B cell (primary cell): ENCODE measurements around the gene MAGI2. TPM values are rescaled to one million over a fixed set of nuclear protein-coding genes. Genes with fewer than 3 reads are reported as not detected.

ENCODE experiments used
- ATAC-seq: fragments of 200-7000 bp; cut with Tn5 transposase; one replicate; pipeline ENCODE4 v1.10.0; 2021; ENCODE audit warnings: low read depth, mild to moderate bottlenecking, moderate number of reproducible peaks, moderate library complexity
- CTCF ChIA-PET: fragments of 350-600 bp; sonication (Branson Sonifier 250); formaldehyde crosslinking; loops from one replicate; lab custom pipeline; 2021; ENCODE audit warnings: antibody characterized with exemption, inconsistent platforms; lab: Charles Lee
- POLR2A ChIA-PET: fragments of 350-600 bp; sonication (Branson Sonifier 250); formaldehyde crosslinking; loops from one replicate; lab custom pipeline; 2021; ENCODE audit warnings: antibody characterized with exemption; lab: Charles Lee
- DNase-seq: peaks from one replicate; pipeline ENCODE4 v3.0.0; 2013
- H2AFZ ChIP-seq: 2 replicates; pipeline ENCODE4 v1.6.1; 2012; ENCODE audit warnings: mild to moderate bottlenecking, low read depth, low read length; ENCODE audit not compliant: insufficient read depth, poor library complexity, severe bottlenecking
- H3K27ac ChIP-seq, 2 donors: 1 replicate in 1 of 2; 2 replicates in 1 of 2; pipeline ENCODE4 v1.5.1; 2012 to 2013; ENCODE audit warnings: low read length in 2 of 2, mild to moderate bottlenecking in 2 of 2, moderate library complexity in 1 of 2
- H3K27me3 ChIP-seq, 4 experiments: fragments of 200-600 bp in 1 of 4; sonication (generic) in 1 of 4; replicated peaks in 1 of 4; 1 replicate in 2 of 4; 2 replicates in 2 of 4; pipeline versions ENCODE4 v1.6.1 to v1.7.0; 2013 to 2016; ENCODE audit warnings: low read length in 3 of 4, mild to moderate bottlenecking in 2 of 4, mixed read lengths in 1 of 4, moderate library complexity in 1 of 4; ENCODE audit not compliant: insufficient read depth in 4 of 4, control insufficient read depth in 3 of 4; ENCODE audit errors: control extremely low read depth in 1 of 4
- H3K36me3 ChIP-seq, 2 experiments: replicated peaks in 1 of 2; 1 replicate in 1 of 2; 2 replicates in 1 of 2; pipeline versions ENCODE4 v1.6.1 to v1.7.1; 2013; ENCODE audit warnings: low read length in 1 of 2; ENCODE audit not compliant: insufficient read depth in 2 of 2, control insufficient read depth in 1 of 2; ENCODE audit errors: control extremely low read depth in 1 of 2, extremely low read depth in 1 of 2
- H3K4me1 ChIP-seq, 2 donors: fragments of 200-600 bp in 1 of 2; sonication (generic) in 1 of 2; 1 replicate in 1 of 2; 2 replicates in 1 of 2; pipeline versions ENCODE4 v1.5.1 to v1.6.1; 2013 to 2017; ENCODE audit warnings: low read length in 2 of 2; ENCODE audit not compliant: control insufficient read depth in 2 of 2, insufficient read depth in 2 of 2
- H3K4me2 ChIP-seq: replicated peaks from 2 replicates; pipeline ENCODE3; 2012; ENCODE audit warnings: mild to moderate bottlenecking, low read depth, low read length; ENCODE audit not compliant: poor library complexity, severe bottlenecking
- H3K4me3 ChIP-seq, 5 experiments: fragments of 200-600 bp in 1 of 5; sonication (generic) in 1 of 5; 1 replicate in 3 of 5; 2 replicates in 2 of 5; pipeline versions ENCODE4 v1.5.1 to v1.7.0; 2011 to 2016; ENCODE audit warnings: low read length in 4 of 5, mild to moderate bottlenecking in 4 of 5, low read depth in 2 of 5, control low read depth in 1 of 5, moderate library complexity in 1 of 5; ENCODE audit not compliant: insufficient read depth in 1 of 5; ENCODE audit errors: control extremely low read depth in 1 of 5, extremely low read depth in 1 of 5
- H3K79me2 ChIP-seq: fragments of 200-600 bp; sonication (generic); one replicate; pipeline ENCODE4 v1.6.0; 2016; ENCODE audit warnings: low read length; ENCODE audit not compliant: control insufficient read depth, insufficient read depth
- H3K9ac ChIP-seq: fragments of 200-600 bp; sonication (generic); 2 replicates; pipeline ENCODE4 v1.6.1; 2017; ENCODE audit warnings: mild to moderate bottlenecking, low read length, moderate library complexity
- H3K9me3 ChIP-seq, 3 donors: one replicate each; pipeline versions ENCODE4 v1.6.1 to v1.7.1; 2013; ENCODE audit warnings: low read length in 2 of 3; ENCODE audit not compliant: control insufficient read depth in 2 of 3, insufficient read depth in 1 of 3; ENCODE audit errors: control extremely low read depth in 1 of 3
- H4K20me1 ChIP-seq: 2 replicates; pipeline ENCODE4 v1.6.0; 2012; ENCODE audit warnings: mild to moderate bottlenecking, low read length; ENCODE audit not compliant: insufficient read depth, control insufficient read depth, poor library complexity, severe bottlenecking
- H3K27ac Mint-ChIP-seq: one replicate; pipeline ENCODE4 v1.8.0; 2021; ENCODE audit warnings: mixed read lengths
- H3K27me3 Mint-ChIP-seq: one replicate; pipeline ENCODE4 v1.8.0; 2021; ENCODE audit warnings: mixed read lengths
- H3K4me1 Mint-ChIP-seq: one replicate; pipeline ENCODE4 v1.8.0; 2021; ENCODE audit warnings: mixed read lengths
- H3K4me3 Mint-ChIP-seq: one replicate; pipeline ENCODE4 v1.8.0; 2021; ENCODE audit warnings: mixed read lengths
- H3K9me3 Mint-ChIP-seq: one replicate; pipeline ENCODE4 v1.8.0; 2022; ENCODE audit warnings: mixed read lengths; ENCODE audit not compliant: insufficient read depth
- EZH2 ChIP-seq: IDR thresholded peaks from 2 replicates; pipeline ENCODE4 v1.6.1; 2012; ENCODE audit warnings: borderline replicate concordance, low read depth, mild to moderate bottlenecking, moderate library complexity, low read length; ENCODE audit not compliant: insufficient read depth, poor library complexity, severe bottlenecking
- WGBS: methylation state at CpG from one replicate; pipeline ENCODE4 v1.1.5; 2013; ENCODE audit warnings: missing lambda C conversion rate; ENCODE audit not compliant: insufficient coverage; 5-methylcytosine and 5-hydroxymethylcytosine counted together
- intact Hi-C: fragments of 100-400 bp; cut with micrococcal nuclease; formaldehyde crosslinking; loops from one replicate; pipeline ENCODE4 v1.10.0; 2022
- polyA plus RNA-seq: library from polyadenylated mRNA; depleted of rRNA; stranded (reverse); fragments of >200 nt; gene quantifications from 2 replicates; pipeline ENCODE4 v1.2.3, GENCODE V29; 2012
- total RNA-seq, 2 donors: library from RNA; stranded (reverse); fragments of 120-200 nt in 1 of 2; gene quantifications; 1 replicate in 1 of 2; 2 replicates in 1 of 2; pipeline versions ENCODE4 v1.2.3 to v1.2.4, GENCODE V29; 2013 to 2022
- TF ChIP-seq, protein P1 (sequence below): fragments of 200-600 bp; IDR thresholded peaks from one replicate; pipeline ENCODE4 v1.8.0; 2022; ENCODE audit warnings: antibody characterized with exemption, mild to moderate bottlenecking

The MAGI2 gene
- total and polyA plus RNA-seq, 2 donors (not counting 1 experiment from before 2014, with no cell fraction given): 0.16 to 0.64 TPM

GRCh38 chr7:78092331-78092730 is 1361.1 kb downstream of the MAGI2 start:
- DNase-seq: no peak
- Histone ChIP-seq H3K79me2 (no peaks in the 10 kb centered on the region), H3K27ac (no peak overlapping the region), H3K4me2 (no peak overlapping the region), H3K9me3 (no peaks in the 10 kb centered on the region), H3K9ac (no peak overlapping the region), H3K27me3 (peaks cover 0 to 18% (median 5%) of the 10 kb centered on the region in 4 experiments), H3K4me3 (no peak overlapping the region), H2AFZ (no peak overlapping the region), H4K20me1 (no peaks in the 10 kb centered on the region), H3K4me1 (no peaks in the 10 kb centered on the region), H3K36me3 (no peaks in the 10 kb centered on the region)
- peaks cover 17% of the 10 kb centered on the region for H3K27me3 Mint-ChIP-seq
- no peak for TF ChIP-seq EZH2
- H3K4me3 Mint-ChIP-seq: no peak overlapping the region
- H3K9me3 Mint-ChIP-seq: peaks cover 2% of the 10 kb centered on the region
- WGBS: no CpG with 5 or more reads among the region's 3 CpGs
- H3K4me1 Mint-ChIP-seq: no peaks in the 10 kb centered on the region
- ChIA-PET POLR2A (no interaction called here), CTCF (no interaction called here)
- intact Hi-C loops: no loop called here
- H3K27ac Mint-ChIP-seq: no peak overlapping the region
- ATAC-seq: no peak

DNA sequence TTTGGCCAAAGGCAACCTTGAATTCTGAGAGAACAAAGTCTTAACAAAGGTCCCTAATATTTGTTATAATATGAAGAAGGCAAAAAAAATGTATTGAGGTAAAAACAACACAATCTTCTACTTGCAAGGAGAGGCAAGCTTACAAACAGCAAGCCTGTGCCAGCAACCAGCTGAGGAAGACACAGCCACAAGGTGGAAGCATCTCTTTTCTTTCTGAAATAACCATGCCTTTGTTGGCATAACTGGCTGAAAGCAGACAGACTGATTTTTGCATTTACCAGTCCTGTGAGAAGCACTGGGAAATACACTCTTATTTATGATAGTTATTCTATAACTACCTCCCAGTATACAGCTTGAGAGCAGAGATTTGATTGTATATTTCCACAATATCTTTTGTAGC is 1362.9 kb downstream of the MAGI2 start:
- Mint-ChIP-seq H3K27me3 (peaks cover 15% of the 10 kb centered on the region), H3K4me3 (no peak overlapping the region), H3K27ac (no peak overlapping the region), H3K9me3 (no peaks in the 10 kb centered on the region), H3K4me1 (no peaks in the 10 kb centered on the region)
- H3K9me3 ChIP-seq: no peaks in the 10 kb centered on the region
- no peaks in the 10 kb centered on the region for H3K79me2 ChIP-seq
- CTCF ChIA-PET: no interaction called here
- POLR2A ChIA-PET: no interaction called here
- H3K4me3 ChIP-seq: no peak overlapping the region
- no peaks in the 10 kb centered on the region for H3K4me1 ChIP-seq
- no peak for TF ChIP-seq EZH2
- TF ChIP-seq, protein P1, sequence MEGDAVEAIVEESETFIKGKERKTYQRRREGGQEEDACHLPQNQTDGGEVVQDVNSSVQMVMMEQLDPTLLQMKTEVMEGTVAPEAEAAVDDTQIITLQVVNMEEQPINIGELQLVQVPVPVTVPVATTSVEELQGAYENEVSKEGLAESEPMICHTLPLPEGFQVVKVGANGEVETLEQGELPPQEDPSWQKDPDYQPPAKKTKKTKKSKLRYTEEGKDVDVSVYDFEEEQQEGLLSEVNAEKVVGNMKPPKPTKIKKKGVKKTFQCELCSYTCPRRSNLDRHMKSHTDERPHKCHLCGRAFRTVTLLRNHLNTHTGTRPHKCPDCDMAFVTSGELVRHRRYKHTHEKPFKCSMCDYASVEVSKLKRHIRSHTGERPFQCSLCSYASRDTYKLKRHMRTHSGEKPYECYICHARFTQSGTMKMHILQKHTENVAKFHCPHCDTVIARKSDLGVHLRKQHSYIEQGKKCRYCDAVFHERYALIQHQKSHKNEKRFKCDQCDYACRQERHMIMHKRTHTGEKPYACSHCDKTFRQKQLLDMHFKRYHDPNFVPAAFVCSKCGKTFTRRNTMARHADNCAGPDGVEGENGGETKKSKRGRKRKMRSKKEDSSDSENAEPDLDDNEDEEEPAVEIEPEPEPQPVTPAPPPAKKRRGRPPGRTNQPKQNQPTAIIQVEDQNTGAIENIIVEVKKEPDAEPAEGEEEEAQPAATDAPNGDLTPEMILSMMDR: no peak
- no peak for DNase-seq
- H3K9ac ChIP-seq: no peak overlapping the region
- H3K4me2 ChIP-seq: no peak overlapping the region
- H4K20me1 ChIP-seq: no peaks in the 10 kb centered on the region
- intact Hi-C loops: no loop called here
- no peak overlapping the region for H3K27ac ChIP-seq
- ATAC-seq: no peak
- peaks cover 0 to 18% (median 4%) of the 10 kb centered on the region in 4 experiments for H3K27me3 ChIP-seq
- no peaks in the 10 kb centered on the region for H3K36me3 ChIP-seq
- no peak overlapping the region for H2AFZ ChIP-seq
